Kidney (tissue), 14 donors: ENCODE data around the gene ZNF597. TPM values are rescaled to one million over a fixed set of nuclear protein-coding genes. Genes with fewer than 3 reads are reported as not detected.

Source experiments
- DNase-seq, 5 donors: peaks; one replicate each; pipeline ENCODE4 v3.0.0-alpha.2; 2013 to 2020
- FAIRE-seq: peaks from 2 replicates; lab custom pipeline; 2012; peaks lifted over from hg19 to GRCh38; lab: Jason Lieb, UNC
- H3K27ac ChIP-seq, 2 donors: one replicate each; pipeline ENCODE4 v1.7.0; 2013; ENCODE audit warnings: low read depth in 2 of 2, low read length in 2 of 2, inconsistent platforms in 1 of 2
- H3K27me3 ChIP-seq: one replicate; pipeline ENCODE4 v1.7.1; 2013; ENCODE audit warnings: low read length, inconsistent platforms; ENCODE audit not compliant: control insufficient read depth, insufficient read depth
- H3K36me3 ChIP-seq, 3 donors: one replicate each; pipeline versions ENCODE4 v1.7.0 to v1.7.1; 2013; ENCODE audit warnings: low read length in 3 of 3, control low read depth in 1 of 3, inconsistent platforms in 1 of 3; ENCODE audit not compliant: insufficient read depth in 3 of 3, control insufficient read depth in 2 of 3
- H3K4me1 ChIP-seq, 3 donors: one replicate each; pipeline versions ENCODE4 v1.7.0 to v1.7.1; 2013; ENCODE audit warnings: low read length in 3 of 3, inconsistent platforms in 1 of 3, low read depth in 1 of 3; ENCODE audit not compliant: control insufficient read depth in 2 of 3, insufficient read depth in 2 of 3
- H3K4me3 ChIP-seq, 3 donors: one replicate each; pipeline versions ENCODE4 v1.7.0 to v1.8.1; 2013; ENCODE audit warnings: low read length in 3 of 3, control low read depth in 1 of 3, inconsistent platforms in 1 of 3
- H3K9ac ChIP-seq, 3 donors: one replicate each; pipeline versions ENCODE4 v1.7.0 to v1.7.1; 2013; ENCODE audit warnings: low read length in 3 of 3, control low read depth in 1 of 3, inconsistent platforms in 1 of 3
- H3K9me3 ChIP-seq, 3 donors: one replicate each; pipeline versions ENCODE4 v1.7.0 to v1.7.1; 2013; ENCODE audit warnings: low read length in 3 of 3, control low read depth in 1 of 3, inconsistent platforms in 1 of 3; ENCODE audit not compliant: control insufficient read depth in 2 of 3, insufficient read depth in 1 of 3
- intact Hi-C: fragments of 100-400 bp; cut with DNase I; formaldehyde crosslinking; loops from one replicate; pipeline ENCODE4 v1.11.1; 2022
- polyA plus RNA-seq: library from polyadenylated mRNA; stranded (reverse); fragments of 350-450 nt; fragmentation: Illumina TruSeq; extraction: RNeasy Lipid Tissue Mini Kit (QIAGEN cat#74804); gene quantifications from one replicate; pipeline ENCODE4 v1.2.3, GENCODE V29; 2014; ENCODE audit warnings: low read depth, low replicate concordance; ENCODE audit not compliant: insufficient read depth
- total RNA-seq: library from RNA; stranded (reverse); fragmentation: NEBNext Ultra II Directional; extraction: Animal tissue kit (Norgen Biotek cat#: 25700); gene quantifications from one replicate; pipeline ENCODE4 v1.2.1, GENCODE V29; 2021
- TF ChIP-seq, protein P1 (sequence below): IDR thresholded peaks from 3 replicates; pipeline ENCODE4 v1.5.1; 2012; ENCODE audit warnings: mild to moderate bottlenecking, moderate library complexity, borderline replicate concordance; ENCODE audit not compliant: insufficient read depth; ENCODE audit errors: extremely low read depth
- donor health status: control.
- donor health status: control.
- donor health status: control.
- donor health status: control.
- donor health status: control.
- donor health status: DM: yes; HTN: yes; CAD: no.
- donor health status: Normal renal cell carcinoma (clear cell type).

ZNF597 gene
- total and polyA plus RNA-seq, 2 donors from 2014 or later = 0.99 to 3.4 TPM

- peaks cover 0 to 5% (median 0%) of the 10 kb centered on the region in 3 donors for H3K9me3 ChIP-seq
- no peaks in the 10 kb centered on the region for H3K4me1 ChIP-seq
- DNase-seq (no peak), FAIRE-seq (no peak)
- H3K9ac ChIP-seq = no peak overlapping the region
- no peak overlapping the region for H3K27ac ChIP-seq
- no peaks in the 10 kb centered on the region for H3K27me3 ChIP-seq
- H3K36me3 ChIP-seq = peaks cover 0 to 11% (median 0%) of the 10 kb centered on the region in 3 donors
- intact Hi-C loops = no loop called here
- no peak overlapping the region for H3K4me3 ChIP-seq
- TF ChIP-seq, protein P1, sequence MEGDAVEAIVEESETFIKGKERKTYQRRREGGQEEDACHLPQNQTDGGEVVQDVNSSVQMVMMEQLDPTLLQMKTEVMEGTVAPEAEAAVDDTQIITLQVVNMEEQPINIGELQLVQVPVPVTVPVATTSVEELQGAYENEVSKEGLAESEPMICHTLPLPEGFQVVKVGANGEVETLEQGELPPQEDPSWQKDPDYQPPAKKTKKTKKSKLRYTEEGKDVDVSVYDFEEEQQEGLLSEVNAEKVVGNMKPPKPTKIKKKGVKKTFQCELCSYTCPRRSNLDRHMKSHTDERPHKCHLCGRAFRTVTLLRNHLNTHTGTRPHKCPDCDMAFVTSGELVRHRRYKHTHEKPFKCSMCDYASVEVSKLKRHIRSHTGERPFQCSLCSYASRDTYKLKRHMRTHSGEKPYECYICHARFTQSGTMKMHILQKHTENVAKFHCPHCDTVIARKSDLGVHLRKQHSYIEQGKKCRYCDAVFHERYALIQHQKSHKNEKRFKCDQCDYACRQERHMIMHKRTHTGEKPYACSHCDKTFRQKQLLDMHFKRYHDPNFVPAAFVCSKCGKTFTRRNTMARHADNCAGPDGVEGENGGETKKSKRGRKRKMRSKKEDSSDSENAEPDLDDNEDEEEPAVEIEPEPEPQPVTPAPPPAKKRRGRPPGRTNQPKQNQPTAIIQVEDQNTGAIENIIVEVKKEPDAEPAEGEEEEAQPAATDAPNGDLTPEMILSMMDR = no peak
Observed at GRCh38 chr16:3434373-3434772, 8.9 kb downstream of the ZNF597 start.

GRCh38 chr16:3431779-3432219, 11.5 kb downstream of the ZNF597 start:
- Histone ChIP-seq H3K4me1 (no peaks in the 10 kb centered on the region), H3K36me3 (peaks cover 0 to 7% (median 0%) of the 10 kb centered on the region in 3 donors), H3K27me3 (no peaks in the 10 kb centered on the region), H3K4me3 (peak overlapping the region in 2 of 3 donors; percentile 40 to 53), H3K9me3 (peaks cover 0 to 5% (median 0%) of the 10 kb centered on the region in 3 donors), H3K9ac (no peak overlapping the region), H3K27ac (no peak overlapping the region)
- TF ChIP-seq, protein P1 = no peak
- intact Hi-C loops = no loop called here
- peak; percentile 31 to 74 (median 52) for DNase-seq
- no peak for FAIRE-seq

GRCh38 chr16:3413730-3414379, 29.4 kb downstream of the ZNF597 start:
- DNase-seq = no peak
- peaks cover under 1 to 1% (median under 1%) of the 10 kb centered on the region in 3 donors for H3K36me3 ChIP-seq
- intact Hi-C loops = no loop called here
- H3K4me1 ChIP-seq = no peaks in the 10 kb centered on the region
- H3K4me3 ChIP-seq = no peak overlapping the region
- no peaks in the 10 kb centered on the region for H3K27me3 ChIP-seq
- no peak overlapping the region for H3K27ac ChIP-seq
- peaks cover 1 to 51% (median 10%) of the 10 kb centered on the region in 3 donors for H3K9me3 ChIP-seq
- no peak overlapping the region for H3K9ac ChIP-seq
- TF ChIP-seq, protein P1 = no peak
- no peak for FAIRE-seq
